Right kidney (tissue), 1 donor: ENCODE measurements around the gene B3GAT1.
"Not testable (repeated sequence)": the region's sequence is repeated elsewhere in the genome, so short reads cannot be mapped to it uniquely, and the experiment has no call there.

Experiments used
- DNase-seq: peaks from one replicate; pipeline ENCODE4 v3.0.0-alpha.2; 2016

The B3GAT1 gene

DNA sequence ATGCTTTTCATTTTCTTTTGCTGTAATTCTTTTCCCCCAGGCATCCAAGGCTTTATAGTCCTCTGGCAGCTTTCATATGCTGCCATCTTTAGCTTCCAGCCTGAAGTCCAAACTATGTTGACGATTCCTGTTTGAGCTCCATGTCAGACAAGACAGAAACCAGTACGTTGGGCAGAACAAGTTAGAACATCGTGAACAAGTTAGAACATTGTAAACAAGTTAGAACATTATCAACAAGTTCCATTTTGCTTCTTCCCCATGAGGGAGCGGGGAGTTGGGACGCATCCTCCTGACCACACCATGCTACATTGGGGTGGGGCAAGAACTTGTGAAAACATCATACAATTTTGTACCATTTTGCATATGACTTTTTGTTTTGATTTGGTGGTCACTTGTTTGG is 56.4 kb downstream of the B3GAT1 start:
- DNase-seq = no peak

DNA sequence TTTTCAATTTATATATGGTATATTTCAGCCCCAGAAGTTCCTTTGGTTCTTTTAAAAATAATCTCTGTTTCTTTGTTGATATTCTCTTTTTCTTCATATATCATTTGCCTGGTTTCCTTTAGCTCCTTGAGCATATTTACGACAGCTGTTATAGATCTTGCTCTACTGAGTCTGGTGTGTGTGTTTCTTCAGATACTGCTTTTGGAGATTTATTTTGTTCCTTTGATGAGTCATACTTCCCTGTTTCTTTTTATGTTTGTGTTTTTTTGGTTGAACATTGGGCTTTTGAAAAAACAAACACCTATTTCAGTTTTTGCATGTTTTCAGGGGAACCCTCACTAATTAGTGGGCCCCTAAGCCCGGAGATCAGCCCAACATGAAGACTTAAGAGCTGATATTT is 56.9 kb downstream of the B3GAT1 start:
- no peak for DNase-seq

DNA sequence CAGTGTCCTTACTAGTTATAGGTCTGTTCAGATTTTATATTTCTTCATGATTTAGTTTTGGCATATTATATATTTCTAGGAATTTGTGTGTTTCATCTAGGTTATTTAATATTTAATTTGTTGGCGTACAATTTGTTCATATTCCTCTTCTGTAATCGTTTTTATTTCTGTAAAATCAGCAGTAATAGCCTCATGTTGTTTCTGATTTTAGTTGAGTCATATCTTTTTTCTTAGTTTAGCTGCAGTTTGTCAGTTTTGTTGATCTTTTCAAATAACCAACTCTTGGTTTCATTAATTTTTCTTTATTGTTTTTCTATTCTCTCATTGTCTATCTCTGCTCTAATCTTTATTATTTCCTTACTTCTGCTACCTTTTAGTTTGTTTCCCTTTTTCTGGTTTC is 59.9 kb downstream of the B3GAT1 start:
- no peak for DNase-seq

DNA sequence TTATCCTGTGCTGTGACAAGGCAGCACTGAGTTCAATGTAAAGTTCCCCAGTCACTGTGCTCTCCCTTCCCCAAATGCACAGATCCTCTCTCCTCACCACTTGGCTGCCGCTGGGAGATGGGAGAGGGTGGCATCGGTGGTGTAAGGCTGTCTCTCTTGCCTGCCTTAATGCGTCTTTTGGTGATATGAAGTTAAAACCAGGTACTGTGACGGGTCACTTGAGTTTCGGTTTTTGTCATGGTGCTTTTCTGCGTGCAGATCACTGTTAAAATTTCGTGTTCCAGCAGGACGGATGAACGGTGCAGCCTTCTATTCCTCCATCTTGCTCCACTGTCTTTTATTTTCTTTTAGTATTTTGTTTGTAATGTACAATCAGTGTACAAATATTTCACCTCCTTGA is 61.7 kb downstream of the B3GAT1 start:
- no peak for DNase-seq

GRCh38 chr11:134349802-134350355 is 62.2 kb downstream of the B3GAT1 start:
- no peak for DNase-seq

GRCh38 chr11:134349109-134349801 is 62.8 kb downstream of the B3GAT1 start:
- DNase-seq = no peak

DNA sequence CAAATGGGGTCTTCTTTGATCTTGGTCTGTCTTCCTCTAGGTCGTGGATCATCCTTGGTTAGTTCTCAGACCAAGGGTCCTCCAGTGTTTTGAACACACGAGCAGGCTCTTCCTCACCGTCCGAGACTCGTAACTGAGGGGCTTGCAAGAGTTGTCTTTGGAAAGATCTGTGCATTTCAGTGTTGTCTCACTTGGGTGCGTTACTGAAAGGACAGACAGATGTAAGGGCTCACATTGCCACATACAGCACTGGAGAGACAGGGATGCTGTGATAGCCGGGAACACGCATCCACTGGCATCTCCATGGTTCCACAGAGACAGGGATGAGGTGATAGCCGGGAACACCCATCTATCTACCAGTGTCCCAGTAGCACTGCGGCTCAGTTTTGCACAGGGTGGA is 64.6 kb downstream of the B3GAT1 start:
- no peak for DNase-seq

GRCh38 chr11:134346976-134347350 is 65.1 kb downstream of the B3GAT1 start:
- no peak for DNase-seq

DNA sequence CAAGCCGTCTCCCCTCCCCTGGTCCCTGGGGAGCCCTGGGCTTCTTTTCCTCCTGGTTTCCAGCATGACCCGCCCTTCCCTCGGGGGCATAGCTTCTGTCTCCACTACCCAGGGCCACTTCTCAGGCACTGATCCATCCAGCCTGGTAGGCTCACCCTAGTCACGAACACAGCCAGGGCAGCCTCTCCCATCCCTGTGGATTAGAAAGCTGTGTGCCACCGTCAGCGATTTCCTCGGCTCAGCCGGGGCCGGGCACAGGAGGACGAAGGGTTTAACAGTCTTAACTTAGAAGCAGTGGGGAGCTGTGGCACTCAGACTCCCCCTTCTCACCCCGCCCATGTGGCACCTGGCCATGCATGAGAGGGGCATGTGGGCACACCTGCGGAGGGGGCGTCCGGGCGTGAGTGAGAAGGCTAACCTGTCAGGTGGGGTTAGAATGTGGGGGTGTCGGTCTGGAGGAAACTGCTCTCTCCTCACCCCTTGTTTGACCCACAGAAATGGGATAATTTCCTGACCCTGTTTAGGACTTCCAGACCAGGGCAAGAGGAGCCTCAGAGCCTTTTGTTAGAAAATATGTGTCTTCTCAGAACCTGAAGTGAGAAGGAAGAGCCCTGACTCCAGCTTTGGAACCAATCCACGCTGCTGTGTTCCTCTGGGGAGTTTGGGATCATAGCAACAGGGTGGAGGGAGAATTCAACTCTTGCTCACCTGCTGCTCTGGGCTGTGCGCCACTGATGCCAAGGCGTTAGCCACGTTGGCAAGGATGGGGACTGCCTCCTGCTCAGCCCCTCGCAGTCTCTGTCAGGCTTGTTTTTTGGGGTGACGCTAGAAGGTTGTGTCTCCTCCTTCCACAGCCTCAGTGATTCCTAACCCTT is 65.7 kb downstream of the B3GAT1 start:
- DNase-seq = no peak

GRCh38 chr11:134345237-134345550 is 66.8 kb downstream of the B3GAT1 start:
- DNase-seq = no peak

- DNase-seq = not testable (repeated sequence)
Measured at GRCh38 chr11:134344497-134345236, 67.4 kb downstream of the B3GAT1 start.

- DNase-seq = no peak
Measured at GRCh38 chr11:134343646-134344045, 68.4 kb downstream of the B3GAT1 start.

GRCh38 chr11:134342572-134343340 is 69.3 kb downstream of the B3GAT1 start:
- no peak for DNase-seq

- no peak for DNase-seq
Measured at GRCh38 chr11:134341805-134342571, 70.1 kb downstream of the B3GAT1 start.

- DNase-seq = no peak
Measured at GRCh38 chr11:134340354-134340964, 71.6 kb downstream of the B3GAT1 start.

DNA sequence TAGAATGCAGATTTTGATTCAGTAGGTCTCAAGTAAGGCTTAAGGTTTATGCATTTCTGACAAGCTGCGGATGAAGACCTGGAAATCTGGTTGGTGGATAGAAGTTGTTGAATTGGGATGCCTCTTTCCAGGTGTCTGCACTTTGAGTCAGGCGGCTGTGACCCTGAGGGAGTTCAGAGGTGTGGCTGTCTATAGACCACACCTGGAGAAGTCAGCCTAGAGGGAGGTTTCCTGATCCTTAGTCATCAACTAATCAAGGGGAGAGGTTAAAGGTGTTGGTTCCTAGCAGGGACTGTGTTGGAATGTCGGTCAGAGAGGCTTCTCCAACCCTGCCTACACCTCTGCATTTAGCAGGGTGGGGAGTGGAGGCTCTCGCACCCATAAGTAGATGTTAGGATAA is 72.3 kb downstream of the B3GAT1 start:
- no peak for DNase-seq

DNA sequence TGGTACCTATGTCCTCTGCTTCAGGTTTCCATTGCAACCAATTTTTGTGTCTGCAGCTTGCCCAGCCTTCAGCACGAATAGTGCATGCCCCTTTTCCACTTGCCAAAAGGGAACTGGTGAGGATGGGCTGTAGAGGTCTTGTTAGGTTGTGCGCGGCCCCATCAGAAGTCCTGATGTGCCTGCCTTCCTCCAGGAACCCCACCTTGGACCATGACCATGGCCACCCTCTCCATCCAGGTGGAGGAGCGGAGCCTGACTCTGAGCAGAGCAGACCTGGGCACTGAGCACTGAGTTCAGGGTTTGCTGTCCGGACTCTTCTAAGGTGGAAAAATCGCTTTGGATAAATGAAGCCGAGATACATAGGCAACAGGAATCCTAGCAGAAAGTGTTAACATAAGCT is 73.4 kb downstream of the B3GAT1 start:
- DNase-seq = no peak

GRCh38 chr11:134338068-134338467 is 74.0 kb downstream of the B3GAT1 start:
- no peak for DNase-seq

DNA sequence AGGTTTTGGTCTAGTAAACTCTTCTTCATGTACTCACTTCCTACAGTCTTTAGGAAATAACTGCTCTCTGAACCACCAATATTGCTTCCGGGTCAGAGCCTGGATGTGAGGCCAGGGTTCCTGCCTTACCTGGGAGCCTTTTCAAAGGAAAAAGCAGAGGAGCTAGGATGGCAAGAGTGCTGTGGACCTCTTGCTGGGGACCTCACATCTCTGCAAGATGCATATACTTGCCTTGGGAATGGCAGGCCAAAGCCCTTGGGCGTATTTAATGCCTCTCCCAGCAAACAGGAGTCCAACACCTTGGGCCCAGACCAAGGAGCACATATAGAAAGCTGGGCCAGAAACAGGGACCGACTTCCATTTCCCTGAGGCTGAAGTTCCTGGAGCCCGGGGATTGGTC is 75.0 kb downstream of the B3GAT1 start:
- DNase-seq = no peak

- no peak for DNase-seq
Measured at GRCh38 chr11:134334796-134335571, 77.1 kb downstream of the B3GAT1 start.
